HepG2 (cell line): ENCODE data around the gene PCED1B.

Experiments
- TF ChIP-seq, protein P1 (sequence below): sonication (generic); formaldehyde crosslinking; IDR thresholded peaks from 2 replicates; pipeline ENCODE4 v1.4.0; 2020; ENCODE audit warnings: missing genetic modification reagents
- TF ChIP-seq, protein P2 (sequence below): sonication (generic); formaldehyde crosslinking; IDR thresholded peaks from 2 replicates; pipeline ENCODE4 v1.9.0; 2021; ENCODE audit warnings: mild to moderate bottlenecking, missing genetic modification reagents

DNA sequence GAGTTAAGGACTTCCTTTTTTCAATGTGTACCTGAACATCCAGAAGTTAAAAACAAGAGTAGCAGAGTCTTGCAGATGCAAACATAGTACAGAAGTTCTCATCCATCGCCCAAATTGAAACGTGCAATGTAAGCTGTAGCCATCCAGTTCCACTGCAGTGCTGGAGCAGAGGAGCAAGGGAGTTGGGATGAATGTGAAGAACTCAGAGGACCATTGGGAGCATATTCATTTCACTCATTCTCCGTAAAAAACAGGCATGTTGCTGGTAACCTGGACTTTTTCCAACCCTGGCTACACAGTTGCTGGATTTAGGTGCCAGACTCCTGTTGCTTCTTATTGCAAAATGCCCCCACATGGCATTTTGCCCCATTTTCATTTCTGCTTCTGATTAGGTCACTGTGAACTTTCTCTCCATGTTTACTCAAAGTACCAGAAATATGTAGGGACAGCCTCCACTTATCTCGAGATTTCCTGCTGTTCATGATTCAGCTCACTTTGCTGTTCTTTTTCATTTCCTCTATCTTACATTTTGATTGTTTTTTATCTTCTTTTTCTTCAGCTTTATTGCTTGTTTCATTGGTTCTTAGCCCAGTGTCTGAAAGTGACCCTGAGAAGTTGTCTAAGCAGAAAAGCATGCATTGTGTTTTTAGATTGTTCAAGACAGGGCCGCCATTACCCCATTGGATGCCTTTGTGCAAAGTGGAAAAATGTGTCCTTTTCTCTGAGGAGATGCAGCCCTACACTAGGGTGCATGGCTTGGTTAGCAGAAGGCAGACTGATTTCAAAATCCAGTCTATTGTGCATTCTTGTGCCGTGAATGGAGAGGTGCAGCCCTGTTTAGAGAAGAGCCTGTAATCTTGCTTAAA is 109.4 kb downstream of the PCED1B start:
- TF ChIP-seq, protein P1, sequence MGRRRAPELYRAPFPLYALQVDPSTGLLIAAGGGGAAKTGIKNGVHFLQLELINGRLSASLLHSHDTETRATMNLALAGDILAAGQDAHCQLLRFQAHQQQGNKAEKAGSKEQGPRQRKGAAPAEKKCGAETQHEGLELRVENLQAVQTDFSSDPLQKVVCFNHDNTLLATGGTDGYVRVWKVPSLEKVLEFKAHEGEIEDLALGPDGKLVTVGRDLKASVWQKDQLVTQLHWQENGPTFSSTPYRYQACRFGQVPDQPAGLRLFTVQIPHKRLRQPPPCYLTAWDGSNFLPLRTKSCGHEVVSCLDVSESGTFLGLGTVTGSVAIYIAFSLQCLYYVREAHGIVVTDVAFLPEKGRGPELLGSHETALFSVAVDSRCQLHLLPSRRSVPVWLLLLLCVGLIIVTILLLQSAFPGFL (CRISPR knock-in tag): no peak
- TF ChIP-seq, protein P2, sequence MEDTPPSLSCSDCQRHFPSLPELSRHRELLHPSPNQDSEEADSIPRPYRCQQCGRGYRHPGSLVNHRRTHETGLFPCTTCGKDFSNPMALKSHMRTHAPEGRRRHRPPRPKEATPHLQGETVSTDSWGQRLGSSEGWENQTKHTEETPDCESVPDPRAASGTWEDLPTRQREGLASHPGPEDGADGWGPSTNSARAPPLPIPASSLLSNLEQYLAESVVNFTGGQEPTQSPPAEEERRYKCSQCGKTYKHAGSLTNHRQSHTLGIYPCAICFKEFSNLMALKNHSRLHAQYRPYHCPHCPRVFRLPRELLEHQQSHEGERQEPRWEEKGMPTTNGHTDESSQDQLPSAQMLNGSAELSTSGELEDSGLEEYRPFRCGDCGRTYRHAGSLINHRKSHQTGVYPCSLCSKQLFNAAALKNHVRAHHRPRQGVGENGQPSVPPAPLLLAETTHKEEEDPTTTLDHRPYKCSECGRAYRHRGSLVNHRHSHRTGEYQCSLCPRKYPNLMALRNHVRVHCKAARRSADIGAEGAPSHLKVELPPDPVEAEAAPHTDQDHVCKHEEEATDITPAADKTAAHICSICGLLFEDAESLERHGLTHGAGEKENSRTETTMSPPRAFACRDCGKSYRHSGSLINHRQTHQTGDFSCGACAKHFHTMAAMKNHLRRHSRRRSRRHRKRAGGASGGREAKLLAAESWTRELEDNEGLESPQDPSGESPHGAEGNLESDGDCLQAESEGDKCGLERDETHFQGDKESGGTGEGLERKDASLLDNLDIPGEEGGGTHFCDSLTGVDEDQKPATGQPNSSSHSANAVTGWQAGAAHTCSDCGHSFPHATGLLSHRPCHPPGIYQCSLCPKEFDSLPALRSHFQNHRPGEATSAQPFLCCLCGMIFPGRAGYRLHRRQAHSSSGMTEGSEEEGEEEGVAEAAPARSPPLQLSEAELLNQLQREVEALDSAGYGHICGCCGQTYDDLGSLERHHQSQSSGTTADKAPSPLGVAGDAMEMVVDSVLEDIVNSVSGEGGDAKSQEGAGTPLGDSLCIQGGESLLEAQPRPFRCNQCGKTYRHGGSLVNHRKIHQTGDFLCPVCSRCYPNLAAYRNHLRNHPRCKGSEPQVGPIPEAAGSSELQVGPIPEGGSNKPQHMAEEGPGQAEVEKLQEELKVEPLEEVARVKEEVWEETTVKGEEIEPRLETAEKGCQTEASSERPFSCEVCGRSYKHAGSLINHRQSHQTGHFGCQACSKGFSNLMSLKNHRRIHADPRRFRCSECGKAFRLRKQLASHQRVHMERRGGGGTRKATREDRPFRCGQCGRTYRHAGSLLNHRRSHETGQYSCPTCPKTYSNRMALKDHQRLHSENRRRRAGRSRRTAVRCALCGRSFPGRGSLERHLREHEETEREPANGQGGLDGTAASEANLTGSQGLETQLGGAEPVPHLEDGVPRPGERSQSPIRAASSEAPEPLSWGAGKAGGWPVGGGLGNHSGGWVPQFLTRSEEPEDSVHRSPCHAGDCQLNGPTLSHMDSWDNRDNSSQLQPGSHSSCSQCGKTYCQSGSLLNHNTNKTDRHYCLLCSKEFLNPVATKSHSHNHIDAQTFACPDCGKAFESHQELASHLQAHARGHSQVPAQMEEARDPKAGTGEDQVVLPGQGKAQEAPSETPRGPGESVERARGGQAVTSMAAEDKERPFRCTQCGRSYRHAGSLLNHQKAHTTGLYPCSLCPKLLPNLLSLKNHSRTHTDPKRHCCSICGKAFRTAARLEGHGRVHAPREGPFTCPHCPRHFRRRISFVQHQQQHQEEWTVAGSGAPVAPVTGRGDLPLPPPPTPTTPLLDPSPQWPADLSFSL (CRISPR knock-in tag): no peak
